ENCODE data around the gene EIF4G2.
"Not testable (repeated sequence)": the region's sequence is repeated elsewhere in the genome, so short reads cannot be mapped to it uniquely, and the experiment has no call there.

DNA sequence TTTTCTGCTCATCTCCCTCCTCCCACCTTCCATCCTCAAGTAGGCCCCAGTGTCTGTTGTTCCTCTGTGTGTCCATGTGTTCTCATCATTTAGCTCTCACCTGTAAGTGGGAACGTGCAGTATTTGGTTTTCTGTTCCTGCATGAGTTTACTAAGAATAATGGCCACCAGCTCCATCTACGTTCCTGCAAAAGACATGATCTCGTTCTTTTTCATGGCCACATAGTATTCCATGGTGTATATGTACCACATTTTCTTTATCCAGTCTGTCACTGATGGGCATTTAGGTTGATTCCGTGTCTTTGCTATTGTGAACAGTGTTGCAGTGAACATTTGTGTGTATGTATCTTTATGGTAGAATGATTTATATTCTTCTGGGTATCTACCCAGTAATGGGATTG is 28.2 kb upstream of the EIF4G2 start:
- TF ChIP-seq, protein P1, sequence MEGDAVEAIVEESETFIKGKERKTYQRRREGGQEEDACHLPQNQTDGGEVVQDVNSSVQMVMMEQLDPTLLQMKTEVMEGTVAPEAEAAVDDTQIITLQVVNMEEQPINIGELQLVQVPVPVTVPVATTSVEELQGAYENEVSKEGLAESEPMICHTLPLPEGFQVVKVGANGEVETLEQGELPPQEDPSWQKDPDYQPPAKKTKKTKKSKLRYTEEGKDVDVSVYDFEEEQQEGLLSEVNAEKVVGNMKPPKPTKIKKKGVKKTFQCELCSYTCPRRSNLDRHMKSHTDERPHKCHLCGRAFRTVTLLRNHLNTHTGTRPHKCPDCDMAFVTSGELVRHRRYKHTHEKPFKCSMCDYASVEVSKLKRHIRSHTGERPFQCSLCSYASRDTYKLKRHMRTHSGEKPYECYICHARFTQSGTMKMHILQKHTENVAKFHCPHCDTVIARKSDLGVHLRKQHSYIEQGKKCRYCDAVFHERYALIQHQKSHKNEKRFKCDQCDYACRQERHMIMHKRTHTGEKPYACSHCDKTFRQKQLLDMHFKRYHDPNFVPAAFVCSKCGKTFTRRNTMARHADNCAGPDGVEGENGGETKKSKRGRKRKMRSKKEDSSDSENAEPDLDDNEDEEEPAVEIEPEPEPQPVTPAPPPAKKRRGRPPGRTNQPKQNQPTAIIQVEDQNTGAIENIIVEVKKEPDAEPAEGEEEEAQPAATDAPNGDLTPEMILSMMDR (IDR thresholded peaks at IDR 0.05), result not testable (repeated sequence)
- TF ChIP-seq EP300 (IDR thresholded peaks at IDR 0.05), result not testable (repeated sequence)
